ENCODE results near the gene PKP1.

GRCh38 chr1:201356701-201357100 is 73.4 kb downstream of the PKP1 start:
- TF ChIP-seq CTCF (IDR thresholded peaks at IDR 0.05), result no peak
- no peak for TF ChIP-seq POLR2A (IDR thresholded peaks at IDR 0.05)
